Left kidney (tissue), 1 donor: ENCODE data around the gene HAND2. TPM values are rescaled to one million over a fixed set of nuclear protein-coding genes. Genes with fewer than 3 reads are reported as not detected.

ENCODE experiments used
- polyA plus RNA-seq: library from polyadenylated mRNA; unstranded; fragments of 120-200 nt; gene quantifications from one replicate; pipeline ENCODE4 v1.2.1, GENCODE V29; 2013; ENCODE audit not compliant: insufficient read length

The HAND2 gene
- polyA plus RNA-seq, 1 donor = not detected

Other genes with a start within 250 kb of the HAND2 start
- gene HMGB2, start 195.9 kb downstream of the HAND2 start, polyA plus RNA-seq = 447 TPM
- 14.9 TPM for gene SAP30, start 159.3 kb downstream of the HAND2 start, polyA plus RNA-seq
- gene SCRG1, start 131.1 kb downstream of the HAND2 start, polyA plus RNA-seq = 0.45 TPM